Keratinocyte (primary cell): ENCODE measurements around the gene PRKCI. TPM values are rescaled to one million over a fixed set of nuclear protein-coding genes. Genes with fewer than 3 reads are reported as not detected.
"Not testable (repeated sequence)": the region's sequence is repeated elsewhere in the genome, so short reads cannot be mapped to it uniquely, and the experiment has no call there.

ENCODE experiments used
- DNase-seq: peaks from one replicate; pipeline ENCODE4 v3.0.0-alpha.2; 2011; ENCODE audit warnings: low read depth, missing footprints, low spot score
- FAIRE-seq: peaks from 2 replicates; lab custom pipeline; 2011; peaks lifted over from hg19 to GRCh38; lab: Jason Lieb, UNC
- H2AFZ ChIP-seq: 2 replicates; pipeline ENCODE4 v1.6.0; 2012; ENCODE audit warnings: low read length, control low read depth, inconsistent platforms; ENCODE audit not compliant: control insufficient read depth
- H3K27ac ChIP-seq: 2 replicates; pipeline ENCODE4 v1.5.1; 2011; ENCODE audit warnings: low read length; ENCODE audit not compliant: control insufficient read depth, insufficient read depth
- H3K27me3 ChIP-seq: 3 replicates; pipeline ENCODE4 v1.6.0; 2011; ENCODE audit warnings: low read length; ENCODE audit not compliant: control insufficient read depth, insufficient read depth; ENCODE audit errors: extremely low read depth
- H3K36me3 ChIP-seq, 2 experiments: 2 replicates in 1 of 2; 3 replicates in 1 of 2; pipeline ENCODE4 v1.5.1; 2011; ENCODE audit warnings: low read length in 2 of 2, mild to moderate bottlenecking in 1 of 2; ENCODE audit not compliant: control insufficient read depth in 2 of 2, insufficient read depth in 2 of 2; ENCODE audit errors: extremely low read depth in 1 of 2
- H3K4me1 ChIP-seq: 3 replicates; pipeline ENCODE4 v1.5.1; 2011; ENCODE audit warnings: low read length; ENCODE audit not compliant: control insufficient read depth, insufficient read depth; ENCODE audit errors: extremely low read depth
- H3K4me2 ChIP-seq: 3 replicates; pipeline ENCODE4 v1.6.0; 2011; ENCODE audit warnings: low read depth, low read length; ENCODE audit not compliant: control insufficient read depth, insufficient read depth; ENCODE audit errors: extremely low read depth
- H3K4me3 ChIP-seq, 3 experiments: fragments of 200-600 bp in 1 of 3; sonication (generic) in 1 of 3; 2 replicates in 2 of 3; 3 replicates in 1 of 3; pipeline ENCODE4 v1.5.1; 2011 to 2016; ENCODE audit warnings: low read length in 3 of 3, mild to moderate bottlenecking in 3 of 3, control low read depth in 2 of 3, inconsistent platforms in 1 of 3, low read depth in 1 of 3, mixed read lengths in 1 of 3, mixed run types in 1 of 3, moderate library complexity in 1 of 3; ENCODE audit not compliant: control insufficient read depth in 2 of 3, insufficient read depth in 2 of 3; ENCODE audit errors: extremely low read depth in 1 of 3
- H3K79me2 ChIP-seq: 2 replicates; pipeline ENCODE4 v1.6.0; 2012; ENCODE audit warnings: low read length; ENCODE audit not compliant: control insufficient read depth, insufficient read depth
- H3K9ac ChIP-seq: 3 replicates; pipeline ENCODE4 v1.6.0; 2011; ENCODE audit warnings: low read length; ENCODE audit not compliant: control insufficient read depth, insufficient read depth; ENCODE audit errors: extremely low read depth
- H3K9me1 ChIP-seq: 3 replicates; pipeline ENCODE4 v1.6.0; 2011; ENCODE audit warnings: low read length; ENCODE audit not compliant: control insufficient read depth, insufficient read depth; ENCODE audit errors: extremely low read depth
- H3K9me3 ChIP-seq: 2 replicates; pipeline ENCODE4 v1.5.1; 2012; ENCODE audit warnings: low read depth, low read length; ENCODE audit not compliant: control insufficient read depth
- H4K20me1 ChIP-seq: 3 replicates; pipeline ENCODE4 v1.6.0; 2011; ENCODE audit warnings: low read length; ENCODE audit not compliant: control insufficient read depth, insufficient read depth; ENCODE audit errors: extremely low read depth
- EZH2 ChIP-seq: IDR thresholded peaks from one replicate; pipeline ENCODE4 v1.6.1; 2012; ENCODE audit warnings: inconsistent platforms, mild to moderate bottlenecking, low read length, moderate library complexity
- dilution Hi-C: fragments of 300-500 bp; cut with MboI; formaldehyde crosslinking; loops from one replicate; pipeline ENCODE4 v1.7.0; 2020; ENCODE audit warnings: low sequenced_read_pairs; ENCODE audit not compliant: extremely low pct_ligation_motif_present
- polyA plus RNA-seq, 5 experiments: library from polyadenylated mRNA; depleted of rRNA in 3 of 5; stranded (reverse) in 3 of 5; stranded (forward) in 1 of 5; unstranded in 1 of 5; fragments of >200 nt; gene quantifications; 1 replicate in 1 of 5; 2 replicates in 3 of 5; 3 replicates in 1 of 5; pipeline versions ENCODE4 v1.2.1 to v1.2.3, GENCODE V29; 2011 to 2012; ENCODE audit warnings: missing spikeins in 2 of 5, low read depth in 1 of 5, low replicate concordance in 1 of 5
- TF ChIP-seq, protein P1 (sequence below), 3 experiments: IDR thresholded peaks in 1 of 3; conservative IDR thresholded peaks in 1 of 3; optimal IDR thresholded peaks in 1 of 3; 2 replicates in 2 of 3; 3 replicates in 1 of 3; pipeline versions ENCODE3 to v1.5.1; 2011; ENCODE audit warnings: low read length in 3 of 3, mild to moderate bottlenecking in 3 of 3, moderate library complexity in 2 of 3, control low read depth in 1 of 3, inconsistent platforms in 1 of 3; ENCODE audit not compliant: insufficient read depth in 2 of 3; ENCODE audit errors: extremely low read depth in 1 of 3

PRKCI gene
- polyA plus RNA-seq, 1 donor (not counting 4 experiments of a cell fraction or from before 2014, with no cell fraction given), result 53.5 TPM

DNA sequence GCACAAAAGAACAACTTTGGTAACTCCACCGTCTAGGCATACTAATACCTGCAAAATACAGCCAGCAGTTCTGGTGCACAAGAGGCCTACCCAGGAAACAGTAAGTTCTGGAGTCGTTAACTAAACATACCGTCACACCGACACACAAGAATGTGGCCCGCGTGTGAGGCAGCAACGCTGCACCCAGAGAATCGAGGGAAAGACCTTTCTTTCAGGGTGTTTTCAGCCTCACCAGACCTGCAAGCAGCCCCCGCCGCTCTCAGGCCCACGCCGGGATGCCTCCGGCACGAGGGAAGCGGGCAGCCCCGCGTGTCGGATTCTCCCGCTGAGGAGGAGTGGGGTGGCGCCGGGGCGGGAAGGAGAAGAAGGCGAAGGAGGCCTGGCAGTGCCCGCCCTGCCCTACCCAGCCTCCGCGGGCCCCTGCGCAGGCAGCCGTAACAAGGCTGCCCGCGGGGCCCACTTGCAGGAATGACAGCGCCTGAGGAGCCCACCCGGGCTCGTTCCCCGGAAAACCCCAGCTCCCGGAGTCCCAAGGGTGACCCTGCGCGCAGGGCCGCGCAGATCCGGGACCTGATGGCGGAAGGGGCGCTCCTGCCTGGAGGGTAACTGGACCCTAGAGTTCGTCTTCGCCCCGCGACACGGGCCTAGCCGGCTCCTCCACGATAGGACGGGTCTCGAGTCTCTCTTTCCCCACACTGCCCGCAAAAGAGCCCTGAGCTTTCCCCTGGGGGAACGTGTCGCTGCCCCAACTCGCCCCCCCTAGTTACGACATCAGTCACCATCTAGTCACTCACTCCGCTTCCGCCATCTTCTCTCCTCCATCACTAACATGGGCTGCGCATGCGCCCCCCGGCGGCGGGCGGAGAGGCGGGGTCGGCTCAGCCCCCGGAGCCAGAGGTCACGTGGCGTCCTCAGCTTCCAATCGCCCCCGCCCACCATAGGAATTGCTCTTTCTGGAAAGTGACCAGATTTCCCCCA lies 41.0 kb upstream of the PRKCI start, which contains the start of gene PHC3:
TSS of gene PHC3 (minus strand) at position 826 of the 978 bp plus-strand sequence. CDS start at position 808, 18 bp downstream.
- peak; percentile 70 for DNase-seq
- H3K79me2 ChIP-seq, result peaks cover 36% of the 10 kb centered on the region
- peaks cover 15% of the 10 kb centered on the region for H3K4me1 ChIP-seq
- no peaks in the 10 kb centered on the region for H4K20me1 ChIP-seq
- TF ChIP-seq, protein P1, sequence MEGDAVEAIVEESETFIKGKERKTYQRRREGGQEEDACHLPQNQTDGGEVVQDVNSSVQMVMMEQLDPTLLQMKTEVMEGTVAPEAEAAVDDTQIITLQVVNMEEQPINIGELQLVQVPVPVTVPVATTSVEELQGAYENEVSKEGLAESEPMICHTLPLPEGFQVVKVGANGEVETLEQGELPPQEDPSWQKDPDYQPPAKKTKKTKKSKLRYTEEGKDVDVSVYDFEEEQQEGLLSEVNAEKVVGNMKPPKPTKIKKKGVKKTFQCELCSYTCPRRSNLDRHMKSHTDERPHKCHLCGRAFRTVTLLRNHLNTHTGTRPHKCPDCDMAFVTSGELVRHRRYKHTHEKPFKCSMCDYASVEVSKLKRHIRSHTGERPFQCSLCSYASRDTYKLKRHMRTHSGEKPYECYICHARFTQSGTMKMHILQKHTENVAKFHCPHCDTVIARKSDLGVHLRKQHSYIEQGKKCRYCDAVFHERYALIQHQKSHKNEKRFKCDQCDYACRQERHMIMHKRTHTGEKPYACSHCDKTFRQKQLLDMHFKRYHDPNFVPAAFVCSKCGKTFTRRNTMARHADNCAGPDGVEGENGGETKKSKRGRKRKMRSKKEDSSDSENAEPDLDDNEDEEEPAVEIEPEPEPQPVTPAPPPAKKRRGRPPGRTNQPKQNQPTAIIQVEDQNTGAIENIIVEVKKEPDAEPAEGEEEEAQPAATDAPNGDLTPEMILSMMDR (optimal IDR thresholded peaks at IDR 0.05 in 1 of 3, IDR thresholded peaks at IDR 0.05 in 1 of 3, conservative IDR thresholded peaks at IDR 0.05 in 1 of 3; ENCODE audit: extremely low read depth in 1 of 3, insufficient read depth in 2 of 3, low read length in 3 of 3), result peak in 1 of 3 experiments; percentile 28
- TF ChIP-seq EZH2, result no peak
- H3K36me3 ChIP-seq, result peaks cover 3 to 7% of the 10 kb centered on the region in 2 experiments
- no peaks in the 10 kb centered on the region for H3K9me3 ChIP-seq
- no peak for FAIRE-seq
- peak within 1 kb of the TSS; percentile 97 for H3K9ac ChIP-seq
- no peaks in the 10 kb centered on the region for H3K27me3 ChIP-seq
- H3K4me2 ChIP-seq, result peak within 1 kb of the TSS; percentile 92
- H3K27ac ChIP-seq, result peak within 1 kb of the TSS; percentile 96
- peak within 1 kb of the TSS; percentile 98 for H2AFZ ChIP-seq
- H3K4me3 ChIP-seq, result peak within 1 kb of the TSS; percentile 80 to 99 (median 81)
- H3K9me1 ChIP-seq, result no peaks in the 10 kb centered on the region
- dilution Hi-C loops, result no loop called here

DNA sequence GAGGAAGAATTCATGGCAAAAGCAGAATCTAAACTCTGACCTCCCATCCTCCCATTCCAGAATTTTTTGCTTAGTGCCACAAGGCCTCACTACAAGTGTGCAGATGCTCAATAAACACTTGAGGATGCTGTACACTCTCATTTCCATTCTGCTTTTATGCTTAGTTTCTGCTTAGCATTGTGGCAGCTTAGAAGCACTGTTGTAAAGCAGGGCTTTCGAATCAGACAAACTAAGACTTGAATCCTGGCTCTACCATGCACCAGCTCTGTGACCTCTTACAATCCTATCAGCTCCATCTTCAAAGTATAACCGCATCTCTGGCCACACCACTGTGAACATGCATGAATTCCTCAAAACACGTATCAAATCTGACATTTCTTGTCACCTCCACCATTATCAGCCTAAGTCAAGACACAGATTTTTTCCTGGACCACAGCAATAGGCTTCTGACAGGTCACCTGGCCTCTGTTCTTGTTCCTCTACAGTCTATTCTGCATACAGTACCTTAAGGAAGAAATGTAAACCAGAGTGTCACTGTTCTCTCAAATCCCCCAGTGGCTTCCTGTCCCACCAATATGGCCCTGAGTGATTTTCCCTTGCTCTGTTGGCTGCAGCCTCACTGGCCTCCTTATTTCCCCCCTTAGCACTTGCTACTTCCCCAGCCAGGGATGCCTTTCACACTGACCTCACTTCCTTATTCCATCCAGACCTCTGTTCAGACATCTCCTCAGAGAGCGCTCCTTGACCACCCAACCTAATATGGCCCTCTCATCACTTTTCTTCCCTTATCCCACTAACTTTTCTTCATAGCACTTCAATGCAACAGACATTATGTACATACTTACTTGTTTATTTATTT lies 32.6 kb upstream of the PRKCI start:
- H3K4me3 ChIP-seq, result no peak overlapping the region
- H3K4me2 ChIP-seq, result peak overlapping the region; percentile 37
- H3K9ac ChIP-seq, result no peak overlapping the region
- H2AFZ ChIP-seq, result peak overlapping the region; percentile 43
- no peak for TF ChIP-seq EZH2
- TF ChIP-seq, protein P1 (optimal IDR thresholded peaks at IDR 0.05 in 1 of 3, IDR thresholded peaks at IDR 0.05 in 1 of 3, conservative IDR thresholded peaks at IDR 0.05 in 1 of 3; ENCODE audit: extremely low read depth in 1 of 3, insufficient read depth in 2 of 3, low read length in 3 of 3), result no peak
- H3K36me3 ChIP-seq, result no peaks in the 10 kb centered on the region
- FAIRE-seq (no peak), DNase-seq (no peak)
- no peaks in the 10 kb centered on the region for H3K79me2 ChIP-seq
- H3K27ac ChIP-seq, result no peak overlapping the region
- no peaks in the 10 kb centered on the region for H3K9me3 ChIP-seq
- H4K20me1 ChIP-seq, result no peaks in the 10 kb centered on the region
- dilution Hi-C loops, result no loop called here
- H3K27me3 ChIP-seq, result no peaks in the 10 kb centered on the region
- no peaks in the 10 kb centered on the region for H3K4me1 ChIP-seq
- H3K9me1 ChIP-seq, result no peaks in the 10 kb centered on the region

DNA sequence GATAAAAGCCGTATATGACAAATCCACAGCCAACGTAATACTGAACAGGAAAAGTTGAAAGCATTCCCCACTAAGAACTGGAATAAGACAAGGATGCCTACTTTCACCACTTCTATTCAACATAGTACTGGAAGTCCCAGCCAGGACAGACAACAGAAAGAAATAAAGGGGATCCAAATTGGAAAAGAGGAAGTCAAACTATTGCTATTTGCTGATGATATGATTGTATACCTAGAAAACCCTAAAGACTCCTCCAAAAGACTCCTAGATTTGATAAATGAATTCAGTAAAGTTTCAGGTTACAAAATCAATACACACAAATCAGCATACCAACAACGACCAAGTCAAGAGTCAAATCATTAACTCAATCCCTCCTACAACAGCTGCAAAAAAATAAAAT lies 26.5 kb upstream of the PRKCI start:
- H3K4me2 ChIP-seq, H3K27ac ChIP-seq, DNase-seq, H3K9me3 ChIP-seq, H3K9me1 ChIP-seq, H3K79me2 ChIP-seq, H2AFZ ChIP-seq, dilution Hi-C loops, H3K4me3 ChIP-seq, H3K27me3 ChIP-seq, H3K4me1 ChIP-seq, FAIRE-seq, H3K36me3 ChIP-seq, H3K9ac ChIP-seq, H4K20me1 ChIP-seq: not testable (repeated sequence)
